Keratinocyte (primary cell): ENCODE measurements around the gene MLXIP. TPM values are rescaled to one million over a fixed set of nuclear protein-coding genes. Genes with fewer than 3 reads are reported as not detected.

Experiments used
- DNase-seq: peaks from one replicate; pipeline ENCODE4 v3.0.0-alpha.2; 2011; ENCODE audit warnings: low read depth, missing footprints, low spot score
- FAIRE-seq: peaks from 2 replicates; lab custom pipeline; 2011; peaks lifted over from hg19 to GRCh38; lab: Jason Lieb, UNC
- H2AFZ ChIP-seq: 2 replicates; pipeline ENCODE4 v1.6.0; 2012; ENCODE audit warnings: low read length, control low read depth, inconsistent platforms; ENCODE audit not compliant: control insufficient read depth
- H3K27ac ChIP-seq: 2 replicates; pipeline ENCODE4 v1.5.1; 2011; ENCODE audit warnings: low read length; ENCODE audit not compliant: control insufficient read depth, insufficient read depth
- H3K27me3 ChIP-seq: 3 replicates; pipeline ENCODE4 v1.6.0; 2011; ENCODE audit warnings: low read length; ENCODE audit not compliant: control insufficient read depth, insufficient read depth; ENCODE audit errors: extremely low read depth
- H3K36me3 ChIP-seq, 2 experiments: 2 replicates in 1 of 2; 3 replicates in 1 of 2; pipeline ENCODE4 v1.5.1; 2011; ENCODE audit warnings: low read length in 2 of 2, mild to moderate bottlenecking in 1 of 2; ENCODE audit not compliant: control insufficient read depth in 2 of 2, insufficient read depth in 2 of 2; ENCODE audit errors: extremely low read depth in 1 of 2
- H3K4me1 ChIP-seq: 3 replicates; pipeline ENCODE4 v1.5.1; 2011; ENCODE audit warnings: low read length; ENCODE audit not compliant: control insufficient read depth, insufficient read depth; ENCODE audit errors: extremely low read depth
- H3K4me2 ChIP-seq: 3 replicates; pipeline ENCODE4 v1.6.0; 2011; ENCODE audit warnings: low read depth, low read length; ENCODE audit not compliant: control insufficient read depth, insufficient read depth; ENCODE audit errors: extremely low read depth
- H3K4me3 ChIP-seq, 3 experiments: fragments of 200-600 bp in 1 of 3; sonication (generic) in 1 of 3; 2 replicates in 2 of 3; 3 replicates in 1 of 3; pipeline ENCODE4 v1.5.1; 2011 to 2016; ENCODE audit warnings: low read length in 3 of 3, mild to moderate bottlenecking in 3 of 3, control low read depth in 2 of 3, inconsistent platforms in 1 of 3, low read depth in 1 of 3, mixed read lengths in 1 of 3, mixed run types in 1 of 3, moderate library complexity in 1 of 3; ENCODE audit not compliant: control insufficient read depth in 2 of 3, insufficient read depth in 2 of 3; ENCODE audit errors: extremely low read depth in 1 of 3
- H3K79me2 ChIP-seq: 2 replicates; pipeline ENCODE4 v1.6.0; 2012; ENCODE audit warnings: low read length; ENCODE audit not compliant: control insufficient read depth, insufficient read depth
- H3K9ac ChIP-seq: 3 replicates; pipeline ENCODE4 v1.6.0; 2011; ENCODE audit warnings: low read length; ENCODE audit not compliant: control insufficient read depth, insufficient read depth; ENCODE audit errors: extremely low read depth
- H3K9me1 ChIP-seq: 3 replicates; pipeline ENCODE4 v1.6.0; 2011; ENCODE audit warnings: low read length; ENCODE audit not compliant: control insufficient read depth, insufficient read depth; ENCODE audit errors: extremely low read depth
- H3K9me3 ChIP-seq: 2 replicates; pipeline ENCODE4 v1.5.1; 2012; ENCODE audit warnings: low read depth, low read length; ENCODE audit not compliant: control insufficient read depth
- H4K20me1 ChIP-seq: 3 replicates; pipeline ENCODE4 v1.6.0; 2011; ENCODE audit warnings: low read length; ENCODE audit not compliant: control insufficient read depth, insufficient read depth; ENCODE audit errors: extremely low read depth
- CTCF ChIP-seq, 3 experiments: IDR thresholded peaks in 1 of 3; conservative IDR thresholded peaks in 1 of 3; optimal IDR thresholded peaks in 1 of 3; 2 replicates in 2 of 3; 3 replicates in 1 of 3; pipeline versions ENCODE3 to v1.5.1; 2011; ENCODE audit warnings: low read length in 3 of 3, mild to moderate bottlenecking in 3 of 3, moderate library complexity in 2 of 3, control low read depth in 1 of 3, inconsistent platforms in 1 of 3; ENCODE audit not compliant: insufficient read depth in 2 of 3; ENCODE audit errors: extremely low read depth in 1 of 3
- EZH2 ChIP-seq: IDR thresholded peaks from one replicate; pipeline ENCODE4 v1.6.1; 2012; ENCODE audit warnings: inconsistent platforms, mild to moderate bottlenecking, low read length, moderate library complexity
- dilution Hi-C: fragments of 300-500 bp; cut with MboI; formaldehyde crosslinking; loops from one replicate; pipeline ENCODE4 v1.7.0; 2020; ENCODE audit warnings: low sequenced_read_pairs; ENCODE audit not compliant: extremely low pct_ligation_motif_present
- polyA plus RNA-seq, 5 experiments: library from polyadenylated mRNA; depleted of rRNA in 3 of 5; stranded (reverse) in 3 of 5; stranded (forward) in 1 of 5; unstranded in 1 of 5; fragments of >200 nt; gene quantifications; 1 replicate in 1 of 5; 2 replicates in 3 of 5; 3 replicates in 1 of 5; pipeline versions ENCODE4 v1.2.1 to v1.2.3, GENCODE V29; 2011 to 2012; ENCODE audit warnings: missing spikeins in 2 of 5, low read depth in 1 of 5, low replicate concordance in 1 of 5

MLXIP gene
- polyA plus RNA-seq, 1 donor (not counting 4 experiments of a cell fraction or from before 2014, with no cell fraction given): 5.5 TPM

GRCh38 chr12:122168492-122168891 lies 89.9 kb downstream of the MLXIP start:
- H3K27me3 ChIP-seq: peaks cover 8% of the 10 kb centered on the region
- H3K27ac ChIP-seq: no peak overlapping the region
- H3K79me2 ChIP-seq: no peaks in the 10 kb centered on the region
- no peak for DNase-seq
- H3K4me3 ChIP-seq: no peak overlapping the region
- no peak overlapping the region for H3K4me2 ChIP-seq
- dilution Hi-C loops: no loop called here
- no peaks in the 10 kb centered on the region for H3K4me1 ChIP-seq
- H4K20me1 ChIP-seq: no peaks in the 10 kb centered on the region
- FAIRE-seq: no peak
- H3K9me1 ChIP-seq: no peaks in the 10 kb centered on the region
- H3K9ac ChIP-seq: no peak overlapping the region
- H2AFZ ChIP-seq: no peak overlapping the region
- no peaks in the 10 kb centered on the region for H3K36me3 ChIP-seq
- TF ChIP-seq EZH2: no peak
- no peak for TF ChIP-seq CTCF (optimal IDR thresholded peaks at IDR 0.05 in 1 of 3, IDR thresholded peaks at IDR 0.05 in 1 of 3, conservative IDR thresholded peaks at IDR 0.05 in 1 of 3; ENCODE audit: extremely low read depth in 1 of 3, insufficient read depth in 2 of 3, low read length in 3 of 3)
- H3K9me3 ChIP-seq: no peaks in the 10 kb centered on the region

GRCh38 chr12:122171399-122171798 lies 92.8 kb downstream of the MLXIP start:
- Histone ChIP-seq H3K79me2 (no peaks in the 10 kb centered on the region), H3K4me1 (no peaks in the 10 kb centered on the region), H2AFZ (no peak overlapping the region), H4K20me1 (no peaks in the 10 kb centered on the region), H3K9ac (no peak overlapping the region), H3K4me3 (no peak overlapping the region), H3K9me3 (no peaks in the 10 kb centered on the region), H3K27me3 (peaks cover 8% of the 10 kb centered on the region), H3K9me1 (no peaks in the 10 kb centered on the region), H3K27ac (no peak overlapping the region), H3K36me3 (no peaks in the 10 kb centered on the region), H3K4me2 (no peak overlapping the region)
- no peak for FAIRE-seq
- no peak for TF ChIP-seq EZH2
- no peak for TF ChIP-seq CTCF (optimal IDR thresholded peaks at IDR 0.05 in 1 of 3, IDR thresholded peaks at IDR 0.05 in 1 of 3, conservative IDR thresholded peaks at IDR 0.05 in 1 of 3; ENCODE audit: extremely low read depth in 1 of 3, insufficient read depth in 2 of 3, low read length in 3 of 3)
- dilution Hi-C loops: no loop called here
- DNase-seq: no peak
